Measurements from ENCODE around the gene IFNGR2. TPM values are rescaled to one million over a fixed set of nuclear protein-coding genes. Genes with fewer than 3 reads are reported as not detected.

Gene IFNGR2
- total and polyA plus RNA-seq, 4 donors = 58.6 to 198 (median 71.6) TPM

DNA sequence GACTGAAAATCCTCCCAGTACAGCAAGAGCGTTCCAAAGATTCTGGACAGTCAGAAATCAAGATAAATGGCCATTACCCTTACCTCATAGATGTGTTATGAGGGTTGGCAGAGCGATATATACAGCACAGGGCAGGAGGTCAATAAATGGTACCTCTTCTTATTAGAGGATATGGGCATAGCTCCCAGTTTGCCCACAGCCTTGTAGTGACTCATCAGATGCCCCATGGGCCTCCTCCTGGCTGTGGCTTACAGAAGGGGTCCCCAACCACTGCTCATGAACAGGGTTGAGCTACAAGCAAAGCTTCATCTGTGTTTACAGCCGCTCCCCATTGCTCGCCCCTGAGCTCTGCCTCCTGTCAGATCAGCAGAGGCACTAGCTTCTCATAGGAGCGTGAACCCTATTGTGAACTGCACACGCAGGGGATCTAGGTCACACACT is 7.3 kb upstream of the IFNGR2 start:
- Histone ChIP-seq H3K4me1 (ENCODE audit: control insufficient read depth in 5 of 5, insufficient read depth in 5 of 5, low read length in 5 of 5) (peaks cover 0 to 4% (median 0%) of the 10 kb centered on the region in 5 donors), H3K9ac (ENCODE audit: insufficient read depth in 1 of 2, low read length in 2 of 2) (no peak overlapping the region), H3K27me3 (ENCODE audit: control insufficient read depth in 3 of 3, insufficient read depth in 3 of 3, low read length in 2 of 3) (no peaks in the 10 kb centered on the region), H3K4me3 (no peak overlapping the region), H3K36me3 (ENCODE audit: control insufficient read depth in 4 of 4, insufficient read depth in 4 of 4, low read length in 4 of 4) (no peaks in the 10 kb centered on the region), H3K9me3 (ENCODE audit: control insufficient read depth in 4 of 4, insufficient read depth in 3 of 4, low read length in 3 of 4) (no peaks in the 10 kb centered on the region), H3K27ac (ENCODE audit: low read depth in 1 of 2, low read length in 1 of 2) (no peak overlapping the region)
- TF ChIP-seq, protein P1, sequence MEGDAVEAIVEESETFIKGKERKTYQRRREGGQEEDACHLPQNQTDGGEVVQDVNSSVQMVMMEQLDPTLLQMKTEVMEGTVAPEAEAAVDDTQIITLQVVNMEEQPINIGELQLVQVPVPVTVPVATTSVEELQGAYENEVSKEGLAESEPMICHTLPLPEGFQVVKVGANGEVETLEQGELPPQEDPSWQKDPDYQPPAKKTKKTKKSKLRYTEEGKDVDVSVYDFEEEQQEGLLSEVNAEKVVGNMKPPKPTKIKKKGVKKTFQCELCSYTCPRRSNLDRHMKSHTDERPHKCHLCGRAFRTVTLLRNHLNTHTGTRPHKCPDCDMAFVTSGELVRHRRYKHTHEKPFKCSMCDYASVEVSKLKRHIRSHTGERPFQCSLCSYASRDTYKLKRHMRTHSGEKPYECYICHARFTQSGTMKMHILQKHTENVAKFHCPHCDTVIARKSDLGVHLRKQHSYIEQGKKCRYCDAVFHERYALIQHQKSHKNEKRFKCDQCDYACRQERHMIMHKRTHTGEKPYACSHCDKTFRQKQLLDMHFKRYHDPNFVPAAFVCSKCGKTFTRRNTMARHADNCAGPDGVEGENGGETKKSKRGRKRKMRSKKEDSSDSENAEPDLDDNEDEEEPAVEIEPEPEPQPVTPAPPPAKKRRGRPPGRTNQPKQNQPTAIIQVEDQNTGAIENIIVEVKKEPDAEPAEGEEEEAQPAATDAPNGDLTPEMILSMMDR (IDR thresholded peaks at IDR 0.05; ENCODE audit: control extremely low read depth, extremely low read depth) = no peak
- DNase-seq = no peak
- 81 to 83% methylated on average over 6 of the region's 6 CpGs for WGBS, 2 donors
- ATAC-seq (ENCODE audit: insufficient read depth, low FRiP score) = no peak

DNA sequence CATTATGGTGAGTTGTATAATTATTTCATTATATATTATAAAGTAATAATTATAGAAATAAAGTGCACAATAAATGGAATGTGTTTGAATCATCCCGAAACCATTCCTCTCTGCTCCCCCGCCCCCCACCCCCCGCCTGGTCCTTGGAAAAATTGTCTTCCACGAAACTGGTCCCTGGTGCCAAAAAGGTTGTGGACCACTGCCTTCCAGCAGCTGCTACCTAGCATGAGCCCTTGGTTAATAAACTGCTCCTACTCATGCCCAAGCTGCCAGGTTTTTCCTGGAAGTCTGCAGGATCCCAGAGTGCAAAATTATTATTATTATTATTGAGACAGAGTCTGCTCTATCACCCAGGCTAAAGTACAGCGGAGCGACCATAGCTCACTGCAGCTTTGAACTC is 6.8 kb upstream of the IFNGR2 start:
- H3K27ac ChIP-seq (ENCODE audit: low read depth in 1 of 2, low read length in 1 of 2) = no peak overlapping the region
- H3K4me1 ChIP-seq (ENCODE audit: control insufficient read depth in 5 of 5, insufficient read depth in 5 of 5, low read length in 5 of 5) = peaks cover 0 to 4% (median 0%) of the 10 kb centered on the region in 5 donors
- no peak for ATAC-seq (ENCODE audit: insufficient read depth, low FRiP score)
- WGBS, 2 donors = 93 to 96% methylated on average over 6 of the region's 6 CpGs
- no peak overlapping the region for H3K4me3 ChIP-seq
- no peaks in the 10 kb centered on the region for H3K9me3 ChIP-seq (ENCODE audit: control insufficient read depth in 4 of 4, insufficient read depth in 3 of 4, low read length in 3 of 4)
- H3K27me3 ChIP-seq (ENCODE audit: control insufficient read depth in 3 of 3, insufficient read depth in 3 of 3, low read length in 2 of 3) = no peaks in the 10 kb centered on the region
- H3K9ac ChIP-seq (ENCODE audit: insufficient read depth in 1 of 2, low read length in 2 of 2) = no peak overlapping the region
- TF ChIP-seq, protein P1 (IDR thresholded peaks at IDR 0.05; ENCODE audit: control extremely low read depth, extremely low read depth) = no peak
- DNase-seq = no peak
- H3K36me3 ChIP-seq (ENCODE audit: control insufficient read depth in 4 of 4, insufficient read depth in 4 of 4, low read length in 4 of 4) = no peaks in the 10 kb centered on the region

DNA sequence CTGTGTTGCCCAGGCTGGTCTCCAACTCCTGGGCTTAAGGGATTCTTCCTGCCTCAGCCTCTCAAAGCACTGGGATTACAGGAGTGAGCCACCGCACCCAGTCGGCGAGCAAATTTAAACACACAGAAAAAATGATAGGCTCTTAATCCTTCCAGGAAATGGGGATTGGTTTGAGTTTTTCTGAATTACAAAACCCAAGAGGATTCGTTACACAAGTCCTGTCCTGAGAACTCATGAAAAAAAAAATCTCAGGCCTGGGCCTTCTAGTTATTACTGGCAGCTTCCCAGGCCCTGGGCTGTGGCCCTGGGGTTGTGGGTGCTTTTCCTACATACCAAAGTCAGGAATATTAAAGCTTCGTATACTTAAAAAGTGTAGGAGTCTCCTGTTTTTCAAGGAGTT is 6.3 kb upstream of the IFNGR2 start:
- DNase-seq (no peak), ATAC-seq (ENCODE audit: insufficient read depth, low FRiP score) (no peak)
- no peaks in the 10 kb centered on the region for H3K9me3 ChIP-seq (ENCODE audit: control insufficient read depth in 4 of 4, insufficient read depth in 3 of 4, low read length in 3 of 4)
- no peaks in the 10 kb centered on the region for H3K27me3 ChIP-seq (ENCODE audit: control insufficient read depth in 3 of 3, insufficient read depth in 3 of 3, low read length in 2 of 3)
- H3K9ac ChIP-seq (ENCODE audit: insufficient read depth in 1 of 2, low read length in 2 of 2) = no peak overlapping the region
- no peaks in the 10 kb centered on the region for H3K36me3 ChIP-seq (ENCODE audit: control insufficient read depth in 4 of 4, insufficient read depth in 4 of 4, low read length in 4 of 4)
- no peak overlapping the region for H3K27ac ChIP-seq (ENCODE audit: low read depth in 1 of 2, low read length in 1 of 2)
- TF ChIP-seq, protein P1 (IDR thresholded peaks at IDR 0.05; ENCODE audit: control extremely low read depth, extremely low read depth) = no peak
- no peak overlapping the region for H3K4me3 ChIP-seq
- H3K4me1 ChIP-seq (ENCODE audit: control insufficient read depth in 5 of 5, insufficient read depth in 5 of 5, low read length in 5 of 5) = peaks cover 0 to 4% (median 0%) of the 10 kb centered on the region in 5 donors
- 41 to 44% methylated on average over 5 of the region's 5 CpGs for WGBS, 2 donors

DNA sequence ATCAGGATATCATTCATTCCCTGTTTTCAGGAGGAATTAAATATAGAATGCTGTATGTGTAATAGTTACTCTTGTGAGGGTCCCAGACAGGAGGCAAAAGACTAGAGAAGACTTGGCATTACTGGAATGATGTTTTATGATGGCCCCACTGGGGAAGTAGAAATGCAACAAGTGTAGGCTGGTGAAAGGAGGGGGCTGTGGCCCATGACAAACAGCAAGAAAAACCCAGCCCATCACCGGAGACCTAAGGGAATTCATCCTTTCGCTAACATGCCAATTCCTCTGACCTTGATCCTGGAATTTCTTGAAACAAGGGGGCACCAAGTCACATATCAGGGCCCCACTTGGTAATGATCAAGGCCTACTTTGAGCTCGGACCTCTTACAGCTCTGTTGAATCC is 5.5 kb upstream of the IFNGR2 start:
- Histone ChIP-seq H3K27ac (ENCODE audit: low read depth in 1 of 2, low read length in 1 of 2) (no peak overlapping the region), H3K4me1 (ENCODE audit: control insufficient read depth in 5 of 5, insufficient read depth in 5 of 5, low read length in 5 of 5) (peaks cover 0 to 9% (median 0%) of the 10 kb centered on the region in 5 donors), H3K36me3 (ENCODE audit: control insufficient read depth in 4 of 4, insufficient read depth in 4 of 4, low read length in 4 of 4) (no peaks in the 10 kb centered on the region), H3K27me3 (ENCODE audit: control insufficient read depth in 3 of 3, insufficient read depth in 3 of 3, low read length in 2 of 3) (no peaks in the 10 kb centered on the region), H3K4me3 (no peak overlapping the region), H3K9ac (ENCODE audit: insufficient read depth in 1 of 2, low read length in 2 of 2) (no peak overlapping the region), H3K9me3 (ENCODE audit: control insufficient read depth in 4 of 4, insufficient read depth in 3 of 4, low read length in 3 of 4) (no peaks in the 10 kb centered on the region)
- TF ChIP-seq, protein P1 (IDR thresholded peaks at IDR 0.05; ENCODE audit: control extremely low read depth, extremely low read depth) = no peak
- no peak for ATAC-seq (ENCODE audit: insufficient read depth, low FRiP score)
- DNase-seq = no peak
- WGBS, 2 donors = 97 to 100% methylated on average over 3 of the region's 3 CpGs

All from lung (tissue), 12 donors.